C4-2B (cell line): ENCODE results near the gene ACAA2.
A peak's percentile ranks its signal among the peaks of the same experiment; 100 is the strongest.

Experiments
- H3K27ac ChIP-seq: fragments of 450-650 bp; 2 replicates; pipeline ENCODE4 v1.5.1; 2017
- ZFX ChIP-seq: fragments of 450-650 bp; IDR thresholded peaks from 2 replicates; pipeline ENCODE4 v1.6.1; 2017
- TF ChIP-seq, protein P1 (sequence below): fragments of 450-650 bp; conservative IDR thresholded peaks from 2 replicates; pipeline ENCODE4 v1.5.1; 2017; ENCODE audit warnings: mild to moderate bottlenecking

ACAA2 gene

DNA sequence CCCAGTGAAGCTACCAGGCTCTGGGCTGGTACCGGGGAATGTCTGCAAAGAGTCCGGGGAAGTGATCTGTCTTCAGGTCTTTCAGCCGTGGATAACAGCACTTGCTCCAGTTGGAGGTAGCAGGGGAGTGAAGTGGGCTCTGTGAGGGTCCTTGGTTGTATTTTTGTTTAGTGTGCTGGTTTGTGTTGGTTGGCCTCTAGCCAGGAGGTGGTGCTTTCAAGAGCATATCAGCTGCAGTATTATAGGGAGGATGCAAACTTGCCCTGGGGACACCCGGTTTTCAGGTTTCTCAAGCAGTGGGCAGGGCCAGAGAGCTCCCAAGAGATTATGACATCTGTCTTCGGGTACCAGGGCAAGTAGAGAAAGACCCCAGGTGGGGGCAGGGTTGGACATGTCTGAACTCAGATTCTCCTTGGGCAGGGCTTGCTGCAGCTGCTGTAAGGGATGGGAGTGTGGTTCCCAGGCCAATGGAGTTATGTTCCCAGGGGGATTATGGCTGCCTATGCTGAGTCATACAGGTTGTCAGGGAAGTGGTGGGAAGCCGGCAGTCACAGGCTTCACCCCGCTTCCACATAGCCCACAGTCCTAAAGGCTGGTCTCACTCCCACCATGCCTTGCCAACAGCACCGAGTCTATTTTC is 34.4 kb downstream of the ACAA2 start:
- TF ChIP-seq ZFX, result no peak
- TF ChIP-seq, protein P1, sequence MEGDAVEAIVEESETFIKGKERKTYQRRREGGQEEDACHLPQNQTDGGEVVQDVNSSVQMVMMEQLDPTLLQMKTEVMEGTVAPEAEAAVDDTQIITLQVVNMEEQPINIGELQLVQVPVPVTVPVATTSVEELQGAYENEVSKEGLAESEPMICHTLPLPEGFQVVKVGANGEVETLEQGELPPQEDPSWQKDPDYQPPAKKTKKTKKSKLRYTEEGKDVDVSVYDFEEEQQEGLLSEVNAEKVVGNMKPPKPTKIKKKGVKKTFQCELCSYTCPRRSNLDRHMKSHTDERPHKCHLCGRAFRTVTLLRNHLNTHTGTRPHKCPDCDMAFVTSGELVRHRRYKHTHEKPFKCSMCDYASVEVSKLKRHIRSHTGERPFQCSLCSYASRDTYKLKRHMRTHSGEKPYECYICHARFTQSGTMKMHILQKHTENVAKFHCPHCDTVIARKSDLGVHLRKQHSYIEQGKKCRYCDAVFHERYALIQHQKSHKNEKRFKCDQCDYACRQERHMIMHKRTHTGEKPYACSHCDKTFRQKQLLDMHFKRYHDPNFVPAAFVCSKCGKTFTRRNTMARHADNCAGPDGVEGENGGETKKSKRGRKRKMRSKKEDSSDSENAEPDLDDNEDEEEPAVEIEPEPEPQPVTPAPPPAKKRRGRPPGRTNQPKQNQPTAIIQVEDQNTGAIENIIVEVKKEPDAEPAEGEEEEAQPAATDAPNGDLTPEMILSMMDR, result no peak
- no peak overlapping the region for H3K27ac ChIP-seq

DNA sequence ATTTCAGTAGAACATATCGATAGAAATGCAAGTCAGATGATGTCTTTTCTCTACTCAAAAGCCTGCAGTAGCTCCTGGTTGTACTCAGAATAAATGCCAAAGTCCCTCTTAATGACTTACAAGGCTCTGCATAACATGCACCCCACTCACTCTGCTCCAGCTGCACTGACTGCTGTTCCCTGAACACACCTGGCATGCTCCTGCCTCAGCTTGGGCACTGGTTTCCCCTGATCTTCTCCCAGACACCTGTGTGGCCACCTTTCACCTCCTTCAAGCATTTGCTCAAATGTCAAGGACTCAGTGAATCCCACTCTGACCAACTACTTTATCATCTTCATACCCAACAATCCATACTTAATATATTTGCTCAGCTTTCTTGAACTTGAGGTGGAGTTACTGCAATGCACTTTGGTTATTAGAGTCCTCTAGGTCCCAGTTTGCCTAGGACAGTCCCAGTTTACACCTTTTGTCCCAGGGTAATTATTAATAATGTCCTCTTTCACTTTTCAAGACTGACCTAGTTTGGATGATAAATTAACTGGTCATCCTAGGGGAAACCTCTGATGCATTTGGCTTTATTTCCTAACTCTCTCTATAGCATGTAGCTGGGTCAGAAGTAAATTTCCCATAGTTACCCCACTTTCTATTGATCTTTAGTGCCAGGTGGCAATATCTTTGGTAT is 44.1 kb downstream of the ACAA2 start:
- no peak overlapping the region for H3K27ac ChIP-seq
- no peak for TF ChIP-seq ZFX
- TF ChIP-seq, protein P1, result no peak

DNA sequence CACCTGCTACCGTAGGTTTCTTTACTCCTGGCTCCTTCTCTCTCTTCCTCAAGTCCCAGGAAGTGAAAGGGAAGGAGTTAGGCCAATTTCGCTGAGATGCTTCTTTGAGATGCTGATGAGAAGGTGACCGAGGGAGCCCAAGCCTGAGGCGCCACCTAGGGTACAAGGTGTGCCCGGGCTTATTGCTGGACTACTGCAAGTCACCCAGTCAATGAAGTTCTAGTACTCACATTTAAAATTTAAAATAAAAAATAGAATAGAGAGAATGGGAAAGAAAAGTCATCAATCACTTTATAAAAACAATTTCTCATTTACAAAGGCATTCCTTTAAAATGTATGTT is 45.3 kb downstream of the ACAA2 start:
- no peak overlapping the region for H3K27ac ChIP-seq
- TF ChIP-seq ZFX, result no peak
- TF ChIP-seq, protein P1, result peak; percentile 80

DNA sequence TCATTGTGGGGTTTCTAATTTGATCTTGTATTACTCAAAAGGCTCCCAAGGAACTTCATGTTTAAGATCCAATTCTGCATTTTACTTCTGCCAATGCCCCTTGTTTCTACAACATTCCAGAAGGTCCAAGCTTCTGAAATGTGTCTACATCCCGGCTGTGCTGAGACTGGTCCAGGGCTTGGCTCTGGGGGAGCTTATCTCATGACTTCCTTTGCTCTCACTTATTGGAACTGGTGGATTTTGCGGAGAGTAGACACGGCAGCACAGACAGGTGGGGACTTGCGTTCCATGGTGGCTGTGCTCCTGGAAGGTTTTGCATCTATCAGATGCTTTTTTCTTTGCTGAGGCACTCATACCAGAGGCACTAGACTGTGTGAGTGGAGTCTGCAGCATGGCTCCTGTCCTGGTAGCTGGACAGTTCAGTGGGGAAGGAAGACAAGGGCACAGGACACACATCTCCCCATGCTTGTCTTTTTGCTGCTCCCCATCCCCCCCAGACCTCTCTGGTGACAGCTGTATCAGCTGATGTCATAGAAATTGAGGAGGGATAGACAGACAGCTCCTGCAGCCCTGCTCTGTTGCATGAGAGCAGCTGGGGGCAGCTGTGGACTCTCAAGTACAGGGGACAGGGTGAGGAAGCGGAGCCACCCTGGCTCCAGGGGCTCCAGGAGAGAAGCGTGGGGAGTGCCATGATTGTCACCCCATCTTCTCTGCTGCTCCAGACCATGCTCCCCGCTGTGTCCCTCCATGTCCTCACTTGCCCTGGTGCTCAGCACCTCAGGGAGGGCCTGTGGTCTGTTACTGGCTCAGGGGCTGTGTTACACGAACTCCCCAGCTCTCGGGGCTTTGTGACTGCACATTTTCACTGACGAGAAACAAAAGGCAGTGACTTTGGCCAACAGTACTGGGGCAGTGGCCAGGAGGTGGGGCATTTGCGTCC is 46.0 kb downstream of the ACAA2 start:
- TF ChIP-seq, protein P1, result no peak
- TF ChIP-seq ZFX, result no peak
- no peak overlapping the region for H3K27ac ChIP-seq

DNA sequence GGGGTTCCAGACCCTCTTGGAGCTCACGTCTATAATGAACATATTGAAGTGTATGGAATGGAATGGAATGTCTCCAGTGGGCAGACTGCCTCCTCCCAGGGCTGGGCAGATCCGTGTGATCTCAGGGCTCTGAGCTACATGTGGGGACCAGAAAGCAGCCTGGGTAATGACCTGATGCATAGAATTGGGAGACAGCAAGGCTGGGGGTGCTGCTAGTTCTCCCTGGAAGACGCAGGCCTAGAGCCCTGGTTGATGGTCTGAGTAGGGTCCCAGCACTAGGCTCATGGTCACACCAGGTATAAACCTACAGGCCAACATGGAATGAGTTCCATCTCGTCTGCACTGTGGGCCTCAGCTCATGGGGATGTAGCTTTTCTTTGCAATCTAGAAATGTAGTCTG is 46.7 kb downstream of the ACAA2 start:
- H3K27ac ChIP-seq, result no peak overlapping the region
- TF ChIP-seq ZFX, result no peak

DNA sequence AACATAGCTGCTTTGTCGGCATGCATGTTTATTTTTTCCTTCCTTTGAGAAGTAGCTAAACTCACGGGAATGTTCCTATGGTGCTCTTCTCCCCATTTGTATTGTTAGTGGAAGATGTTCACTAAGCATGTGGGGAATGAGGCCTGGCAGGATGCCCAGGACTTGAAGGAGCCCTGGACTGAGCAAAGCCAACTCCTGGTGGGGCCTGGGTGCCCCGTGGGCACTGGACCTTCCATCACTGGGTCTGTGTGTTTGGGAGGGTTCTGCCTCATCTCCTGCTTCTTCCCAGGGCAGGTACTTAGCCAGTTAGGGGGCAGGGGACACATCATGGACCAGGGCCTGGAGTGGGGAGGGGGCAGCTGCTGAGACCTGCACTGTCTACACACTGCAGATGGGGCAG is 49.3 kb downstream of the ACAA2 start:
- TF ChIP-seq ZFX, result no peak
- TF ChIP-seq, protein P1, result no peak

DNA sequence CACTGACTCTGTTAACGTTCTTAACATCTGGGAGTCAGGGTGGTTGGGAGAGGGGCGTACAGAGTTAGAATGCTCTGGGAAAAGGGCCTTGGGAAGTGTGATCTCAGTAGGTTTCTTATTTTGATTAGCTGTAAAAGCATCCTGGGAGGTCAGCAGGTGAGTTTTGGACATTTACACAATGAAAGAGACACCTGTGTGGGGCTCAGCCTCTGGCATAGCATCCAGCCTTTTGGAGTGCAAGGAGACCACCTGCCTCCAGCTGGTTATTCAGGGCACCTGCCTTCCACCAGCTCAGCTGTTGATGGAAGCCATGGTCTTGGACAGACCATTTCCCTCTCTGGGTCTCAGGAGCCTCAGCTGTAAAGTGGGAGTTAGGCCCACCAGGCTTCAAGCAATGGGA is 49.7 kb downstream of the ACAA2 start:
- H3K27ac ChIP-seq, result no peak overlapping the region
- TF ChIP-seq ZFX, result no peak
- TF ChIP-seq, protein P1, result no peak

More for the DNA sequence above, 49.3 kb downstream of the ACAA2 start:
- no peak overlapping the region for H3K27ac ChIP-seq
